Measurements from ENCODE around the gene SMARCC1.

Gene SMARCC1

GRCh38 chr3:47688488-47688887 lies 93.2 kb downstream of the SMARCC1 start:
- no peak for DNase-seq

- no peak for DNase-seq
These were observed 96.7 kb downstream of the SMARCC1 start for GRCh38 chr3:47685037-47685436.

GRCh38 chr3:47681016-47681415 lies 100.7 kb downstream of the SMARCC1 start:
- DNase-seq, result no peak

GRCh38 chr3:47678446-47679338 lies 103.0 kb downstream of the SMARCC1 start:
- DNase-seq, result no peak

GRCh38 chr3:47669026-47669749 lies 112.5 kb downstream of the SMARCC1 start:
- DNase-seq, result no peak

- no peak for DNase-seq
These were observed 115.6 kb downstream of the SMARCC1 start for GRCh38 chr3:47666118-47666517.

- no peak for DNase-seq
These were observed 117.2 kb downstream of the SMARCC1 start for GRCh38 chr3:47664519-47664918.

GRCh38 chr3:47663630-47664240 lies 118.0 kb downstream of the SMARCC1 start:
- DNase-seq, result no peak

GRCh38 chr3:47661121-47661752 lies 120.5 kb downstream of the SMARCC1 start:
- DNase-seq, result no peak

- DNase-seq, result no peak
These were observed 123.2 kb downstream of the SMARCC1 start for GRCh38 chr3:47658444-47658843.

GRCh38 chr3:47652142-47652541 lies 129.6 kb downstream of the SMARCC1 start:
- no peak for DNase-seq

GRCh38 chr3:47650294-47650693 lies 131.4 kb downstream of the SMARCC1 start:
- no peak for DNase-seq

GRCh38 chr3:47647550-47647949 lies 134.1 kb downstream of the SMARCC1 start:
- no peak for DNase-seq

GRCh38 chr3:47646362-47646761 lies 135.3 kb downstream of the SMARCC1 start:
- DNase-seq, result no peak

- DNase-seq, result no peak
These were observed 136.1 kb downstream of the SMARCC1 start for GRCh38 chr3:47645551-47645950.

GRCh38 chr3:47643092-47643491 lies 138.6 kb downstream of the SMARCC1 start:
- DNase-seq, result no peak

- no peak for DNase-seq
These were observed 140.0 kb downstream of the SMARCC1 start for GRCh38 chr3:47641739-47642138.

GRCh38 chr3:47636921-47637320 lies 144.8 kb downstream of the SMARCC1 start:
- DNase-seq, result no peak

GRCh38 chr3:47636225-47636624 lies 145.5 kb downstream of the SMARCC1 start:
- DNase-seq, result no peak

GRCh38 chr3:47635536-47635935 lies 146.2 kb downstream of the SMARCC1 start:
- no peak for DNase-seq

- DNase-seq, result no peak
These were observed 146.7 kb downstream of the SMARCC1 start for GRCh38 chr3:47634996-47635395.

GRCh38 chr3:47630810-47631209 lies 150.9 kb downstream of the SMARCC1 start:
- DNase-seq, result no peak

- no peak for DNase-seq
These were observed 151.9 kb downstream of the SMARCC1 start for GRCh38 chr3:47629770-47630169.
